GM18868 (cell line): ENCODE results near the gene CFAP61.
"Not testable (repeated sequence)": the region's sequence is repeated elsewhere in the genome, so short reads cannot be mapped to it uniquely, and the experiment has no call there.

Experiments used
- ATAC-seq: cut with Tn5 transposase; IDR thresholded peaks from one replicate; pipeline ENCODE4 v1.9.1; 2021; ENCODE audit warnings: mild to moderate bottlenecking, moderate library complexity; ENCODE audit not compliant: unreplicated experiment

CFAP61 gene, protein sequence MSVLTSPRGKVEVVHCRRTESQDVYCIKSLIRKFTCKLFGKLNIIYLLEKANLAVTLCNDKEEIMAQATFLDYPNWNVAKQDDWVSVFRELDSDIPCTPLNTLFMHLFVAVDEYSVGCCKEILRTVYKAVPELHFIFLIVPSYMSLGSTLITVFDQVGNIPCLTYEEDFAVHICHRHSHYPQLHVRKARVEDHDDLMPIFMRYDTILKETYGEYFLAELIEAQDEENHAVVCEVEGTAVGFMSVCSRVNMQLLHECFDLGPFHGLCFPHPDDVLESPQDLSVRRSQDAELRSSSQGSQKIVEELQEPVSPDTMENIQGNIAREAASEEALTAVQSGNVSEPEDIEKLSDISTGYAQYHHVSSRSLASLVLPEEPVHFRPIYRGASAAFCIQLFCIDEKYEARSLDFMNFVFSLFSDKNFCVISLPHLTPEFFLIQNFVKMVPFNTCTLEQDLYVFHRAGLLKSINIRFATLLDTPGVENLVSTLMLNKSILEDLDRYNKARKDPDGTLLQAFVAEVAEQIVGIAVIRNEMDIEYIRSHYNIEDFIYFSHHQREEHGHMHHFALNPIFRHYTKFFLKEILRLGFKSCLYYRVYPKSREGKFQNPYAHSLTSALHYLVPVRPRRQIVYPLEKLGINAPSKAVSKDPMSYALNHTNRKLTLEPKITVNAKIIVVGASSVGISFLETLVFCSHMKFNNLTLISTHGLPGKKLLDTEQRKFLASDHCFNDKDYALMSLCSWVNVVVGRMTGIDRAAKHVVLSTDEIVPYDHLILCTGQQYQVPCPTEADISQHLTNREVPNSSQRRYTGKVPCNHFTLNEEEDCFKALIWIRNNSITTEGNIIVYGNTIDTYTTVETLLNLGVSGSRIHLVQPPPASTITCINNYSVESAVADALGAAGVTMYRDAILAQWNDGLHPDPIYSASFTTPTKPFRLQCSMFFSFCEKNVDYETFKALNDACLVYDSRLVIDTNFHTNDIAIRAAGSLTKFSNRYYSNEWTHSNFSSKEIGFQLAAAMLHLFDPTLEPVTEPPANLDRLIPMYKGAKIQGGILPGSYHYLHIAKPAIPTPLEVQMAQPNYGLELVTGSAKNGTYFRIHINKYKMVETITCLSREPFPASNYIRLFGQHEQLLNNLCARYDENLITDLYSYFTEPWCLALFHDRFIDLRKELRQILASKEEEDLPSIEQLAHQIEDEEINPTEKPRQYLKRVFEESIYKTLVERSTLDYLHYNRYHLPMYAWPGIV

DNA sequence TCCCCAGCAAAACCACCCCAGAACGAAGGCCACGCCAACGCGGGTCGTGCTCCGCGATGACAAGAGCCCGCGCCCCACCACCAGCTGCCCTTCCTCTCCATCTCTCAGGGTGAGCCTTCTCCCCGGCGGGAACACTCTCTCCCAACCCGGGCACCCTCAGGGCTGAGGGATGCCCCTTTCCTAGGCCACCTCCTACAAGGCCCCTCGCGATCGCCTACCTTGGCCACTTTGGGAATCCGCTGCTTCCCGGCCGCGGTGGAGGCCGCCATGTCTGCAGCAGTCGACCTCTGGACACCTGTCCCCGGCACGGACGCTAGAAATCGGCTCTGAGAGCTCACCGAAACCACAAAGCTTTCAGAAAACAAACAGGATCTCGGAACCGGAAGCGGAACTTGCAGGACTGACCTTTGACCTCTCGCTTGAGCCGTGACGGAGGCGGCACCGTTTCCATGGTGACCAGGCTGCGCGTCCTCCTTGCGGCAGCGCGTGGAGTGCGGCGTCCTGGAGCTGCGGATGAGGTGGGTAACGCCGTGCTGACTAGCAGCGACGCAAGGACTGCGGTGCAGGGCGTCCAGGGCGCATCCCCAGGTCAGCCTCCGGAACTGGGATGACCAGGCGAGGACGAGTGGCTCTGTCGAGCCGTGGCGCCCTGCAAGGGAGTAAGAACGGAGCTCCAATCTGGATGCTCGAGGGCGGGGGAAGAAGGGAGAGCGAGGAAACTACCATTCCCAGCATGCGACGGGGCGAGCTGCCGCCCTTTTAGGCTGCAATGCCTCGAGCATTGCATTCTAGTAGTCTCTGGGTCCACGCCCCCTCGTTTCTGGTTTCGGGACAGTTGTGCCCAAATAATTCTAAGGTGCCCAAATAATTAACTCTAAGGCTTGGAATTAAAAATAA, at the start of gene CFAP61, which contains the start of gene CRNKL1:
Gene CFAP61 (plus strand): TSS at position 459 of the 897 bp plus-strand sequence. CDS start 4,122 bp downstream, outside the sequence.
Gene CRNKL1 (minus strand): TSS at position 393 of the 897 bp plus-strand sequence. CDS start 124 bp downstream, at position 269.
- ATAC-seq, result peak; percentile 93

DNA sequence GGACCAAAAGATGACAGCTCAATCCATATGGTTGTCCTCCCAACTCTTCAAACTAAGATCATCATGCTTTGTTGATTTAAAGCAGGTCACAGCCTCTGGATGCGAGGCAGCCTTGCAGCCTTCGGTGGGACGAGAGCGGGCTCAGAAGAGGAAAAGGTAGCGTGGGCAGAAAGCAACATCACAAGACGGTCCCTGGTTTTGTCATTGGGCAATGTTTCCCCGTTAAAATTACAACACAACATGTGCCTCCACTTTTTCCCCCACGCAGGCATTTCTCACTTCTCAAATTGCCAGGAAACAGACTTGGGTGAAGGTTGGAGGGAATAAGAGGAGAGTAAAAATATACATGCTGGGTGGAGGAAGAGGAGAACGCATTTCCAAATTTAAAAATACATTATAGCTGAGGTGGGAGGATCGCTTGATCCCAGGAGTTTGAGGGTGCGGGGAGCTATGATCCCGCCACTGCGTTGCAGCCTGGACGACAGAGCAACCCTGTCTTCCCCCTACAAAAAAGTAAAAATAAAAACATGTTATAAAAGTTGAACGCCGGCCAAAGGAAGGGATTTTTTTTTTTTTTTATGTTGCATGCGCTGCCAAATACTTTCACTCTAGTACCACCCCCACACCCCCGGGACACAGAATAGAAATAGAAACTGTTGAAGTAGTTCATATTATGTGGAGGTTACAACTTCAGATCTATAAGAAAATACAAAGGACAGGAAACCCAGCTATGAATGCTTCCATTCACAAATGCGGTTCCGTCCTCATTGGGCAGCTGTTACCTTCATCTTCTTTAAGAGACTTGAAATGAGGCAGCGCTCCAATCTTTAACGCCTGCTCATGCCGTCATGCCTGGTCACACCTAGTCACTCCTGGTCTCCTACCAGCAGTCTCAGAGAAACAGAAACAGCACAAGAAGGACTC, 49.0 kb upstream of the CFAP61 start:
- ATAC-seq, result peak; percentile 77

DNA sequence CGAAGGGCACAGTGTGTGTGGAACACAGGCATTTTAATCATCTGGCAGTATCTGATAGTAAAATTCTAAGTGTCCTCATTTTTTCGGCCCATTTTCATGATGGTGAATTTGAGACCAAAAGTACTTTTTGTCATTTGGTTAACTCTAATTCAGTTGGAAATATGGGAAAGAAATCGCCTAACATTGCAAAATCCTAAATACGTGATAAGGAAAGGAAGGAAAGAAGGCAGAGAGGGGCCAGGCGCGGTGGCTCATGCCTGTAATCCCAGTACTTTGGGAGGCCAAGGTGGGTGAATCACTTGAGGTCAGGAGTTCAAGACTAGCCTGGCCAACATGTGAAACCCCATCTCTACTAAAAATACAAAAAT, 48.4 kb upstream of the CFAP61 start:
- not testable (repeated sequence) for ATAC-seq

DNA sequence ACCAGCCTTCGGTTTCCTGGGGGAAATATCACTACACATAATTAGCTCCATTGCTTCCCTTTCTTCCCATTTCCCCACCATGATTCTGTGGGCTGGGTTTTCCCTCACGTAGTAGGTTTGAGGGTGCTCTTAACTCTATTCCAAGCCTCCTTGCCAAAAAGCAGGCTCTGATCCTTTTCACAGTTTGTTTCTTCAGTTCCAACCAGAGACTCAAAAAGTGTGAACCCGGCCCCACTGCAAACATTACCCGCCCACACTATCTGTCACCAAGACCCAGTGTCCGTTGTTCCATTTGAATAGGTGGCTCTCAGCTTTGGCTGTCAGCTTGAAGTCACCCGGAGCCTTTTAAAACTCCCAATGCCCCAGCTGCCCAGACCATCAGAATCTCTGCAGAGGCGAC, 47.0 kb upstream of the CFAP61 start:
- ATAC-seq, result no peak

DNA sequence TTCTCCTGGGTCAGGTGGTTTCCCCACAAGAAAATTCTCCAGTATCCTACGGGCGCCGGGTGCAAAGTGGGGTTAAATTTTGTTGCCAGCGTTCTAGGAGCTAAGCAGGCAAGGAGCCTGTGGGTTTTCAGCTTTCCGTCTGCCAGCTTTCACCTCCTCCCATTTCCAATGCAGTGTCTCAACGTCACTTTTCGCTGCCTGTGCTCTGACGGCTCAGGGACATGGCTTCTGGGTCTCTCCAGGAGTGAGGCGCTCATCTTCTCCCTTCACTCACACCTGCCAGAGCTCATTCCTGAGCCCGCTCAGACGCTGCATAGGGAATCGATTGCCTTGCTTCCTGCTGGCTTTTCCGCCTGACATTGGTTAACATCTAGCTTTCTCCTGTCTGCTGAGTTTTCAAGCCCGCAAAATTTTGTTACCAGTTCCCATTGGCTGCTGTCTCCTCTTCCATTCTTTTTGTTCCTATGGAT, 42.5 kb upstream of the CFAP61 start:
- ATAC-seq, result no peak

DNA sequence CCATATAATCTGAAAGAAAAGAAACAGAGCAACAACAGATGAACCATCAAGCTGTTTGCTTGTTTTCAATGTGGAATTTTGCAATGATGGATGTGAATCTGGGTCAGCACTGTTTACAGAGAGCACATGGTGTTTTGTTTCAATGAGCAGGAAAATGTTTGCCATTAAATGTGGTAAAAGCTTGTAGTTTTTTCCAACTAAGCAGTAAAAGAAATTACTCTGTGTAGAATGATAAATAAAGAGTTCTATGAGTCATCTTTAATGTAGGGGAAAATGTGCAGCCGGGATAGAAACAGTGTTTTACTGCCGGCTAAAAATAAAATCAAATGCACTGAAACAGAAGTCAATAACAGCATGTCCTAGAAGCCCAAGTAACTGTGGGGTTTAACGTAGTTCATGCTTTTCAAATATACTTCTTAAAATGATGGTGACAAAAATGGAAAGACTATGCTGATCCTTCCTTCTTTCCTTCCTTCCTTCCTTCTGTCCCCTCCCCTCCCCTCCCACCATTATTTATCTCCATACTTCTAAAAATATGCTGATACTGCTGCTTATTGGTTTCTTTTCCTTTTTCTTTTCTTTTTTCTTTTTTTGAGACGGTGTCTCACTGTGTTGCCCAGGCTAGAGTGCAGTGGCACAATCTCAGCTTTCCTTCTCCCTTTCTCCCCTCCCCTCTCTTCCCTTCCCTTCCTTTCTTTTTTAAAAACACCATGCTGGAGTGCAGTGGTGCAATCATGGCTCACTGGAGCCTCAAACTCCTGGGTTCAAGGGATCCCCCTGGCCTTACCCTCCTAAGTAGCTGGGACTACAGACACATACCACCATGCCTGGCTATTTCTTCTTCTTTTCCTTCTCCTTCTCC, 41.5 kb upstream of the CFAP61 start:
- no peak for ATAC-seq

DNA sequence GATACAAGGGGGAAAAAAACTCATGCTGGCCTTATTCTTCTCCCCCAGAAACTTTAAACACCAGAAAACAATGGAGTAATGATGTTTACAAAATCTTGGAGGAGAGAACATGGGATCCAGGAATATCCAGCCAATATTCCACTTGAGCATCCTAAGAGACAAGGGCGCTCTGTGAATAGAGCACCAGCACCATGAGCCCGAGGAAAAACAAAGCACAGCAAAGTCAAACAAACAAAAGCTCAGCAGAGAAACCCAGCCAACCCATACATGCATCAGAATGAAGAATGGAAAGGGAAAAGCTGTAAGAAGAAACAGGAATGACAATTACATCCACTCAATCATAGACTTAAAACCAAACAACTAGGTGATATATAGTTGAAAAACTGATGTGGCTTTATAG, 39.8 kb upstream of the CFAP61 start:
- ATAC-seq, result no peak

DNA sequence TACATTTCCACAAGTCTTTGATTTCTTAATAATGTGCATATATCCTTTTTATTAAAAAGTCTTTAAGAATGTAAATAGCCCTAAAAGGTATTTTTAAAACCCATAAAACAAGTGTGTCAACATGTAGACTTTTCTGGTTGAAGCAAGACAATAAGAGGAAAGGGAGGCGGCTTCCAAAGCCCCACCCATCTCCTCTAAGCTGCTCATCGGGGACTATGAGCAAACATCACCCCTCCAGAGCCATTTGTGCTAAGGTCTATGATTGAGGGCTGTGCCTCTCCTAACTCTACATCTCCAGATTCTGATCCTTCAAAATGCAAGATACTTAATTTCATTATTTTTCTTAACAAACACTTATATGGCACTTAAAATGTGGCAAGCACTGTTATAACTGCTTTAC, 37.7 kb upstream of the CFAP61 start:
- no peak for ATAC-seq

DNA sequence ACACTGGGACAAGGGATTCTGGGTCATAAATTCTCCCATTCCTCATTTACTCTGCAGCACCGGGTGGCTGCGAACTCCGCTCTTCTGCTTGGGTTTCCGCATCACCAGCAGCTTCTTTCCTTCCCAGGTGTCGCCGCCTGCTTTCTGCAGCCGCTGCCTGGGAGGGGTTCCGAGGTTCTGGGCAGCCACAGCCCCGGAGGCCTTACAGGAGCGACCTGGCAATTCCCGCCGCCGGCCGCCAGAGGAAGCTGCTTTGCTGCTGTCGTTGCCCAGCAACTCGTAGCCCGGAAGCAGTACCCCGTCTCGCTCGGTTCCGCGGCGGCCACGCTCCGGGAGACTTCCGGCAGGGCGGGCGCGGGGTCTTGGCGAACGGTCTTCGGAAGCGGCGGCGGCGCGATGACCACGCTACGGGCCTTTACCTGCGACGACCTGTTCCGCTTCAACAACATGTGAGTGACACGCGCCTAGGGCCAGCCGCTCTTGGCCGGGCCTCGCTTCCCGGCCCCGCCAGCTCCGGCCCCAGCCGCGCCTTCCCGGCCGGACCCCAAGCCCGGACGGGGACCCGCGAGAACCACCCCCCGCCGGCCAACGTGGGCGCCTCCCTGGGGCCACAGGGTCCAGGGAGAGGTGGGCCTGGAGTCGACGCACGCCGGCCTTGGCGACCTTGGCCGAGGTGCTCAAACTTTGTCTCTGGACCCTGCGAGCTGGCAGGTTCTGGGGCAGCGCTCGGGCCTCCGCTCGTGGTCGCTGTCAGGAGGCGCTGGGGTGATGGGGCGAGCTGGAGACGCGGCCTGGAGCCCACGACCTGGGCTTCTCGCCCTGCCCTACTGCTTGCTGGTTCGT, 35.1 kb upstream of the CFAP61 start, which contains the start of gene NAA20:
Gene NAA20 (plus strand): TSS at position 362 of the 843 bp plus-strand sequence. CDS start 35 bp downstream, at position 397.
- ATAC-seq, result peak; percentile 98

DNA sequence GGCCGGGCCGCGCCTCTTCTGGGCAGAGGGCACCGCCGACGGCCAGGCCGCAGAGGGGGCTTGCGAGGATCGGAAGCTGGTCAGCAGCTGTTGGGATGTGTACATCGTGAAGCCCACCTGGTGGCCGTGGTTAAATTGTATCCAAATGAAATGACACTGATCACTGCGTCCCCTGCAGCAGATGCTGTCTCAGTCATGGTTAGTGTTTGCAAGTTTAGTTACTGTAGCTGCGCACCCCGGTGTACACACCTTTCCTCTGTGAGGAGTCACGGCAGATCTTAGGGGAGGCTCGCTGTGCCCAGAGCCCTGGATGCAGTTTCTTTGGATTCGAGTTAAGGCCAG, 34.5 kb upstream of the CFAP61 start:
- no peak for ATAC-seq

DNA sequence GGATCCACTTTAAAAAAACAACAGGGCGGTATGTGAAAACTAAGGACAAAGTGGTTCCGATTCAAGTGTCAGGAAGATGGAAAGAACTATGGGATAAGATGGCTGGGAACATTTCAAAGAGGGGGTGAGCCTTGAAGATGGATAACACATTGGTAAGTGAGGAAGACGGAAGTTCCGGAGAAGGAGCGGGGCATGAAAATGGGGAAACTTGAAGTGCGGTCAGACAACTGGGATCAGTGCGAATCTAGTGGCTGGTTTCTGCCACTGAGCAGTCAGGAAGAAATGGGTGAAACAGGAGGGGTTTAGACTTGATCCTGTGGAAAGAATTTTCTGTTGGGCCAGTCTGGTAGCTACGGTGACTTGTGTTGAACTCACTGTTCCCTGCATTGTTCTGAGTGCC, 34.0 kb upstream of the CFAP61 start:
- ATAC-seq, result no peak

DNA sequence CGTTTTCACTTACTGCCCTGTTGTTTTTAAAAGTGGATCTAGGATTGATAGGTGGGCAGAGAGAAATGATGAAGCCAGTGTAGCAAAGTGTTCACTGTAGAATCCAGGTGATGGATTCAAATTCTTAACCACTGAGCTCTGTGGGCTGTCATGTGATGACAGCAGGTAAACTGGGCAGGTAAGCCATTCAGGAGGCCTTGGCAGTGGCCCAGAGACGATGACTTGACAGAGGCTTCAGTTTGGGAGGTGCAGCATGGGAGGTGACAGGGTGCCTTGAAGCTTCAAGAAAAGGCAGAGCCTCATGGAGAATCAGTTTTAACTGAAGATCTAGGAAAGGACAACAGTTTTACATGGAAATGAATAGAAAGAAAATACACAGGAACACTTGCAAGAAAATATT, 33.2 kb upstream of the CFAP61 start:
- no peak for ATAC-seq

DNA sequence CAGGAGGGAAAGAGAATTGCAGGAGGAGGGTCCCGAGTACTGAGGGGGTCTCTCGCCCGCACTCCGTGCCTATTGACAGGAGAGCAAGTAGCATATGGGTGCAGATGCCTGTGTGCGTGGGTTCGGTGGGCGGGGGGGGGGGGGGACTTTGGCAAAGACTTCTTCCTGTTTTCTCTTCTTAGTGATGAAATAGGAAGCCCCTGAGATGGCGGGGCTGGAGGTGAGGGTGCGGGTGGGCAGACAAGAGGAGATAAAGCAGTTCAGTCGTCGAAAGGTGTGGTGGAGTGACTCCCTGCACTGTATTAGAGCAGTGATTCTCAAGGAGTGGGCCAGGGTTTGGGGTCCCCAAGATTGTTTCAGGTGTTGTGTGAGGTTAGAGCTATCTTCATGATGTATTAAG, 31.4 kb upstream of the CFAP61 start:
- ATAC-seq, result no peak

DNA sequence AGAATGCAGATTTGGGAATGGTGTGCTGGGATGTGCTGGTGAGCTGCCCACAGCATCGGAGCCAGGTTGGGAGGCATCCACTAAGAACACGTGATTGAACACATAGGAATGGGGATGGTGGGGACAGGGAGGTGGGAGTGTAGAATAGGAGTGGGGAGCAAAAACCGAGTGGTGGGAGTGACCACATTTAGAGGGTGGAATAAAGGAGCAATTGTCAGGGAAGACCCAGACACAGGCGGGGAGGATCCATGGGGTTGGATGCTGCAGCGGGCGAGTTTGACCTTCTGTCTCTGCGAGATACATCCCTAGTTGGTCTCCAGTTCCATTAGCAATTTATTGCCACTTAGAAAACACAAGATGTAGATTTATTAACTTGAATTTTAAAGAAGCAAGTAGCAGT, 30.5 kb upstream of the CFAP61 start:
- ATAC-seq, result no peak

DNA sequence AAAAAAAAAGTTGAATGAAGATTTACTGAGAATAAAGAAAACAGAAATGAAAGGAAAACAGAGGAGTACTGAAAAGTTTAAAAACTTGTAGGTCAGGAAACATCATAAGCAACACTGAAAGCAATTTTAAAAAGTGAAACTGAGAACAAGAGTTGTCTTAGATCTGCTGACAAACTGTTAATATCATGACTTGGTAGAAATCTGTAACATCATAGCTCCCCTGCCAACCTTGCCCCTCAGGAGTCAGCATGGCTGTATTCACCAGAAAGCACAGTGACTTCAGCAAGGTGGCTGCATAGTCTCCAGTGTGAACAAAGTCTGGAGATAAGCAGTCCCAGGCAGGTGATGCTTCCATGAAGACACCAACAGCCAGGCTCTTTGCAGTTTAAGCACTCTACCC, 29.8 kb upstream of the CFAP61 start:
- peak; percentile 83 for ATAC-seq

DNA sequence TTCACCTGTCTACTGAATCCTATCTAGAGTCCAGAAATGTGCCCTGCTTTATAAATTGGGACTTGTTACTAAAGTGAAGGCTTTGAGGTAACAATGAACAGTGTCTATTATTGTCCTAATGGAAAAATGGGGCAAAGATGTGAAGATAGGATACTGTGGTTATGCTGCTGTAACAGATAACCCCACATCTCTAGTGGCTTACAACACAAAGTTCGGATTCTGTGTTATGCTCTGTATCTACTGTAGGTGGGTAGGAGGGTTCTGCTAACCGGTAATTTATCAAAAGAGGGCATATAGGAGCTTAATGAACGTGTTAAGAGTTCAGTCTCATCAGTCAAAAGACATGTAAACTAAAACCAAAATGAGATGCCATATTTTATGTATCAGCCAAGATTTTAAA, 28.9 kb upstream of the CFAP61 start:
- ATAC-seq, result no peak

DNA sequence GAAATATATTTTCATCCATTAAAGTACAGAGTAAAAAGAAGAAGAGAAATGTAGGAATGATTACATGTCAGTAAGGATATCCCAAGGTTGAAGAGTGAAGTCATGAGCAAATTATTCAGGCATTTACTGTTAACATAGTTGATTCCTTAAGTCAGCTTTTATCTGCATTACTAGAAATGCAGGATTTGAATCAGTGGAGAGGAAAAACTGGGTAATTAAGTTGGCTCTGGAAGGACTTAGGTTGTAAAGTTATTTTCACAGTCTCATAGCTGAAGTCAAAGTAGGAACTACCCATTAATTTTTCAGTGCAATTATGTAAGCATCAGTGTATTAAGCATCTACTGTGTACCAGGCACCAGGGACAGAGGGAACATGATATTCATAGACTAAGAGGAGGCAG, 27.4 kb upstream of the CFAP61 start:
- no peak for ATAC-seq
